ENCODE results near the gene ELF3. TPM values are rescaled to one million over a fixed set of nuclear protein-coding genes. Genes with fewer than 3 reads are reported as not detected.
"Not testable (repeated sequence)": the region's sequence is repeated elsewhere in the genome, so short reads cannot be mapped to it uniquely, and the experiment has no call there.

Gene ELF3
- total RNA-seq, 2 experiments from 2014 or later, result 2.0 to 2.7 TPM

- no peaks in the 10 kb centered on the region for H3K4me1 ChIP-seq (ENCODE audit: insufficient read depth, low read length)
- no peak overlapping the region for H3K4me3 ChIP-seq (ENCODE audit: low read length)
- H3K36me3 ChIP-seq (ENCODE audit: insufficient read depth, low read length), result no peaks in the 10 kb centered on the region
- DNase-seq (no peak), ATAC-seq (ENCODE audit: poor library complexity) (no peak)
- no peak overlapping the region for H3K27ac Mint-ChIP-seq
- TF ChIP-seq, protein P1, sequence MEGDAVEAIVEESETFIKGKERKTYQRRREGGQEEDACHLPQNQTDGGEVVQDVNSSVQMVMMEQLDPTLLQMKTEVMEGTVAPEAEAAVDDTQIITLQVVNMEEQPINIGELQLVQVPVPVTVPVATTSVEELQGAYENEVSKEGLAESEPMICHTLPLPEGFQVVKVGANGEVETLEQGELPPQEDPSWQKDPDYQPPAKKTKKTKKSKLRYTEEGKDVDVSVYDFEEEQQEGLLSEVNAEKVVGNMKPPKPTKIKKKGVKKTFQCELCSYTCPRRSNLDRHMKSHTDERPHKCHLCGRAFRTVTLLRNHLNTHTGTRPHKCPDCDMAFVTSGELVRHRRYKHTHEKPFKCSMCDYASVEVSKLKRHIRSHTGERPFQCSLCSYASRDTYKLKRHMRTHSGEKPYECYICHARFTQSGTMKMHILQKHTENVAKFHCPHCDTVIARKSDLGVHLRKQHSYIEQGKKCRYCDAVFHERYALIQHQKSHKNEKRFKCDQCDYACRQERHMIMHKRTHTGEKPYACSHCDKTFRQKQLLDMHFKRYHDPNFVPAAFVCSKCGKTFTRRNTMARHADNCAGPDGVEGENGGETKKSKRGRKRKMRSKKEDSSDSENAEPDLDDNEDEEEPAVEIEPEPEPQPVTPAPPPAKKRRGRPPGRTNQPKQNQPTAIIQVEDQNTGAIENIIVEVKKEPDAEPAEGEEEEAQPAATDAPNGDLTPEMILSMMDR (IDR thresholded peaks at IDR 0.05), result no peak
- no peaks in the 10 kb centered on the region for H3K9me3 Mint-ChIP-seq
- no peak overlapping the region for H3K4me3 Mint-ChIP-seq
- no peaks in the 10 kb centered on the region for H3K9me3 ChIP-seq (ENCODE audit: control insufficient read depth in 1 of 2, insufficient read depth in 1 of 2, low read length in 2 of 2)
- no peaks in the 10 kb centered on the region for H3K36me3 Mint-ChIP-seq (ENCODE audit: low read depth)
- intact Hi-C loops (cut with DNase I, micrococcal nuclease), result no loop called here
- no peaks in the 10 kb centered on the region for H3K4me1 Mint-ChIP-seq (ENCODE audit: low read depth)
- H3K27me3 Mint-ChIP-seq, result peaks cover 6% of the 10 kb centered on the region
- ChIA-PET POLR2A (no interaction called here), CTCF (no interaction called here)
- no peak overlapping the region for H3K27ac ChIP-seq (ENCODE audit: low read depth in 1 of 2, low read length in 2 of 2)
- H3K27me3 ChIP-seq (ENCODE audit: control insufficient read depth in 1 of 2, insufficient read depth in 2 of 2, low read length in 2 of 2), result no peaks in the 10 kb centered on the region
Observed at GRCh38 chr1:202054094-202054493, 43.7 kb downstream of the ELF3 start.

DNA sequence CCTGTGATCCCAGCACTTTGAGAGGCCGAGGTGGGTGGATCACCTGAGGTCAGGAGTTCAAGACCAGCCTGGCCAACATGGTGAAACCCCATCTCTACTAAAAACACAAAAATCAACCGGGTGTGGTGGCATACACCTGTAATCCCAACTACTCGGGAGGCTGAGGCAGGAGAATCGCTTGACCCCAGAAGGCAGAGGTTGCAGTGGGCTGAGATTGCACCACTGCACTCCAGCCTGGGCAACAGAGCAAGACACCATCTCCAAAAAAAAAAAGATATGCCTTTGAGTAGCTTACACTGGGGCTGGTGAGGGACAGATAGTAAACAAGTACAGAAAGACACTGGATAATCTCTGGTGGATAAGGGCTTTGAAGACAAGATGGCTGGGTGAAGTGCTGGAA lies 44.3 kb downstream of the ELF3 start:
- H3K36me3 Mint-ChIP-seq (ENCODE audit: low read depth); intact Hi-C loops (cut with DNase I, micrococcal nuclease); CTCF ChIA-PET; H3K9me3 Mint-ChIP-seq; H3K4me3 ChIP-seq (ENCODE audit: low read length); H3K4me1 Mint-ChIP-seq (ENCODE audit: low read depth); H3K27ac ChIP-seq (ENCODE audit: low read depth in 1 of 2, low read length in 2 of 2); H3K27me3 ChIP-seq (ENCODE audit: control insufficient read depth in 1 of 2, insufficient read depth in 2 of 2, low read length in 2 of 2); POLR2A ChIA-PET; H3K9me3 ChIP-seq (ENCODE audit: control insufficient read depth in 1 of 2, insufficient read depth in 1 of 2, low read length in 2 of 2); DNase-seq; H3K27me3 Mint-ChIP-seq; H3K27ac Mint-ChIP-seq; ATAC-seq (ENCODE audit: poor library complexity); H3K4me1 ChIP-seq (ENCODE audit: insufficient read depth, low read length); H3K4me3 Mint-ChIP-seq; H3K36me3 ChIP-seq (ENCODE audit: insufficient read depth, low read length): not testable (repeated sequence)

GRCh38 chr1:202056644-202057334 lies 46.4 kb downstream of the ELF3 start:
- DNase-seq, result no peak
- no peaks in the 10 kb centered on the region for H3K9me3 ChIP-seq (ENCODE audit: control insufficient read depth in 1 of 2, insufficient read depth in 1 of 2, low read length in 2 of 2)
- POLR2A ChIA-PET, result no interaction called here
- Mint-ChIP-seq H3K27ac (no peak overlapping the region), H3K27me3 (peaks cover 10% of the 10 kb centered on the region), H3K4me3 (no peak overlapping the region), H3K4me1 (ENCODE audit: low read depth) (no peaks in the 10 kb centered on the region), H3K9me3 (no peaks in the 10 kb centered on the region), H3K36me3 (ENCODE audit: low read depth) (no peaks in the 10 kb centered on the region)
- no peak overlapping the region for H3K27ac ChIP-seq (ENCODE audit: low read depth in 1 of 2, low read length in 2 of 2)
- CTCF ChIA-PET, result no interaction called here
- no peak for ATAC-seq (ENCODE audit: poor library complexity)
- intact Hi-C loops (cut with DNase I, micrococcal nuclease), result no loop called here
- no peaks in the 10 kb centered on the region for H3K27me3 ChIP-seq (ENCODE audit: control insufficient read depth in 1 of 2, insufficient read depth in 2 of 2, low read length in 2 of 2)
- H3K36me3 ChIP-seq (ENCODE audit: insufficient read depth, low read length), result no peaks in the 10 kb centered on the region
- TF ChIP-seq, protein P1 (IDR thresholded peaks at IDR 0.05), result no peak
- no peak overlapping the region for H3K4me3 ChIP-seq (ENCODE audit: low read length)
- H3K4me1 ChIP-seq (ENCODE audit: insufficient read depth, low read length), result no peaks in the 10 kb centered on the region

- H3K4me3 ChIP-seq (ENCODE audit: low read length); H3K27ac ChIP-seq (ENCODE audit: low read depth in 1 of 2, low read length in 2 of 2); DNase-seq; POLR2A ChIA-PET; H3K4me1 Mint-ChIP-seq (ENCODE audit: low read depth); H3K9me3 Mint-ChIP-seq; intact Hi-C loops (cut with DNase I, micrococcal nuclease); H3K4me1 ChIP-seq (ENCODE audit: insufficient read depth, low read length); H3K27ac Mint-ChIP-seq; H3K36me3 ChIP-seq (ENCODE audit: insufficient read depth, low read length); H3K27me3 ChIP-seq (ENCODE audit: control insufficient read depth in 1 of 2, insufficient read depth in 2 of 2, low read length in 2 of 2); CTCF ChIA-PET; H3K27me3 Mint-ChIP-seq; H3K4me3 Mint-ChIP-seq; ATAC-seq (ENCODE audit: poor library complexity); H3K36me3 Mint-ChIP-seq (ENCODE audit: low read depth); H3K9me3 ChIP-seq (ENCODE audit: control insufficient read depth in 1 of 2, insufficient read depth in 1 of 2, low read length in 2 of 2): not testable (repeated sequence)
Observed at GRCh38 chr1:202057335-202057704, 46.9 kb downstream of the ELF3 start.
